ENCODE results near the gene IQGAP2.

DNA sequence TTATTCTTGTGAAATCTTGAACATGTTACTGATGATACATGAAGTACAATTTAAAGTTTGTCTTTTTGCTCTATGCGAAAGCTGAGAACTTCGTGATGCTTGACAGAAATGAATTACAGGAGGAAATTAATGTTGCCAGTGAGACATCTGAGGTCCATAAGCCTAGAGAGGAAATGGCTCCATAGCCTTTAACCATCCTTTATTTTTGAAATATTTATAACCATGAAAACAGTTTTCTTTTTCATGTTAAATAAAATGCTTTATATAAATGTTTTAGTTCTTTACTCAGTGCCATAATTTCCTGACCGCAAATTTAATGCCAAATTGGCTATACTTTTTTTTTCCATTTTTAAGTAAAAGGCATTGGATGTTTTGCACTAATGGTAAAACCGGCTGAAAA lies 191.0 kb downstream of the IQGAP2 start:
- TF ChIP-seq, protein P1, sequence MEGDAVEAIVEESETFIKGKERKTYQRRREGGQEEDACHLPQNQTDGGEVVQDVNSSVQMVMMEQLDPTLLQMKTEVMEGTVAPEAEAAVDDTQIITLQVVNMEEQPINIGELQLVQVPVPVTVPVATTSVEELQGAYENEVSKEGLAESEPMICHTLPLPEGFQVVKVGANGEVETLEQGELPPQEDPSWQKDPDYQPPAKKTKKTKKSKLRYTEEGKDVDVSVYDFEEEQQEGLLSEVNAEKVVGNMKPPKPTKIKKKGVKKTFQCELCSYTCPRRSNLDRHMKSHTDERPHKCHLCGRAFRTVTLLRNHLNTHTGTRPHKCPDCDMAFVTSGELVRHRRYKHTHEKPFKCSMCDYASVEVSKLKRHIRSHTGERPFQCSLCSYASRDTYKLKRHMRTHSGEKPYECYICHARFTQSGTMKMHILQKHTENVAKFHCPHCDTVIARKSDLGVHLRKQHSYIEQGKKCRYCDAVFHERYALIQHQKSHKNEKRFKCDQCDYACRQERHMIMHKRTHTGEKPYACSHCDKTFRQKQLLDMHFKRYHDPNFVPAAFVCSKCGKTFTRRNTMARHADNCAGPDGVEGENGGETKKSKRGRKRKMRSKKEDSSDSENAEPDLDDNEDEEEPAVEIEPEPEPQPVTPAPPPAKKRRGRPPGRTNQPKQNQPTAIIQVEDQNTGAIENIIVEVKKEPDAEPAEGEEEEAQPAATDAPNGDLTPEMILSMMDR (IDR thresholded peaks at IDR 0.05), result no peak
- no peak for TF ChIP-seq EZH2 (IDR thresholded peaks at IDR 0.05; ENCODE audit: borderline replicate concordance, insufficient read depth, low read depth, low read length, poor library complexity, severe bottlenecking)
